Ramos (cell line): Measurements from ENCODE around the gene TRIM14.
"Not testable (repeated sequence)": the region's sequence is repeated elsewhere in the genome, so short reads cannot be mapped to it uniquely, and the experiment has no call there.

Source experiments
- in situ Hi-C: fragments of 300-500 bp; cut with MboI; formaldehyde crosslinking; loops from one replicate; pipeline ENCODE4 v1.14.3; 2022; ENCODE audit warnings: low sequenced_read_pairs; ENCODE audit not compliant: unreplicated experiment

Gene TRIM14

GRCh38 chr9:98142925-98143481 lies 24.0 kb upstream of the TRIM14 start:
- in situ Hi-C loops: no loop called here

- in situ Hi-C loops: no loop called here
Observed at GRCh38 chr9:98142182-98142907, 23.3 kb upstream of the TRIM14 start.

- in situ Hi-C loops: no loop called here
Observed at GRCh38 chr9:98140503-98140902, 21.5 kb upstream of the TRIM14 start.

- in situ Hi-C loops: no loop called here
Observed at GRCh38 chr9:98136489-98136888, 17.5 kb upstream of the TRIM14 start.

- in situ Hi-C loops: no loop called here
Observed at GRCh38 chr9:98135938-98136337, 16.9 kb upstream of the TRIM14 start.

GRCh38 chr9:98135558-98135934 lies 16.5 kb upstream of the TRIM14 start:
- in situ Hi-C loops: no loop called here

- in situ Hi-C loops: no loop called here
Observed at GRCh38 chr9:98134702-98135557, 15.9 kb upstream of the TRIM14 start.

- in situ Hi-C loops: no loop called here
Observed at GRCh38 chr9:98132806-98133631, 14.0 kb upstream of the TRIM14 start.

GRCh38 chr9:98132158-98132557 lies 13.1 kb upstream of the TRIM14 start:
- in situ Hi-C loops: no loop called here

- in situ Hi-C loops: no loop called here
Observed at GRCh38 chr9:98130576-98131228, 11.7 kb upstream of the TRIM14 start.

- in situ Hi-C loops: not testable (repeated sequence)
Observed at GRCh38 chr9:98130060-98130459, 11.0 kb upstream of the TRIM14 start.

GRCh38 chr9:98129451-98129881 lies 10.4 kb upstream of the TRIM14 start:
- in situ Hi-C loops: no loop called here

- in situ Hi-C loops: no loop called here
Observed at GRCh38 chr9:98128316-98128715, 9.3 kb upstream of the TRIM14 start.

GRCh38 chr9:98127226-98127625 lies 8.2 kb upstream of the TRIM14 start:
- in situ Hi-C loops: no loop called here

- in situ Hi-C loops: loop anchor here (25.0 kb wide), 1 partner anchor 1962 kb away; the partner anchor contains the start of genes ERP44 and INVS
Observed at GRCh38 chr9:98124637-98125426, 5.8 kb upstream of the TRIM14 start.

GRCh38 chr9:98124091-98124490 lies 5.1 kb upstream of the TRIM14 start:
- in situ Hi-C loops: loop anchor here (25.0 kb wide), 1 partner anchor 1963 kb away; the partner anchor contains the start of genes ERP44 and INVS

GRCh38 chr9:98121058-98121457 lies 2.0 kb upstream of the TRIM14 start:
- in situ Hi-C loops: loop anchor here (25.0 kb wide), 1 partner anchor 1966 kb away; the partner anchor contains the start of genes ERP44 and INVS

GRCh38 chr9:98120476-98120875 lies 1.5 kb upstream of the TRIM14 start:
- in situ Hi-C loops: loop anchor here (25.0 kb wide), 1 partner anchor 1967 kb away; the partner anchor contains the start of genes ERP44 and INVS
